Measurements from ENCODE around the gene RBBP7.

Gene RBBP7

DNA sequence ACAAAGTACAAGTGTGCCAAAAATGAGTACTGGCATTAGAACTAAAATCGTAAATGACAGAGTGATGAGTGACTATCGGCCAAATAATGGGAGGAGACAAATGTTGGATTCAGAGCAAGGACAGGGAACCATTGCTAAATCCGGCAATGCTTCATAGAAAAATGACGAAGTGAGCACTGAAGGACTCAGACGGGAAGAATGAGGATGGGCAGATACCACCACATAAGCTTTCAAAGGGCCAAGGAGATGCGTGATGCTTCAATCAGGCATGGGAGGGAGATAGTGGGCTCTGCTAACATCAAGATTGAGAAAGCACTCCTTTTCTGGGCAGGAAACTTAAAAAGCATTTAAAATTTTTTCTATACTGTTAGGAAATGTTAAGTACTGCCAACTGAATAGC is 21.6 kb downstream of the RBBP7 start:
- H3K4me1 Mint-ChIP-seq (ENCODE audit: low read depth) = peaks cover 3% of the 10 kb centered on the region
- no peaks in the 10 kb centered on the region for H3K9me3 Mint-ChIP-seq
- no peaks in the 10 kb centered on the region for H3K27me3 Mint-ChIP-seq (ENCODE audit: low read depth)
- no peak overlapping the region for H3K4me3 Mint-ChIP-seq
- H3K27ac Mint-ChIP-seq = no peak overlapping the region
- peaks cover 30% of the 10 kb centered on the region for H3K36me3 Mint-ChIP-seq (ENCODE audit: low read depth)

DNA sequence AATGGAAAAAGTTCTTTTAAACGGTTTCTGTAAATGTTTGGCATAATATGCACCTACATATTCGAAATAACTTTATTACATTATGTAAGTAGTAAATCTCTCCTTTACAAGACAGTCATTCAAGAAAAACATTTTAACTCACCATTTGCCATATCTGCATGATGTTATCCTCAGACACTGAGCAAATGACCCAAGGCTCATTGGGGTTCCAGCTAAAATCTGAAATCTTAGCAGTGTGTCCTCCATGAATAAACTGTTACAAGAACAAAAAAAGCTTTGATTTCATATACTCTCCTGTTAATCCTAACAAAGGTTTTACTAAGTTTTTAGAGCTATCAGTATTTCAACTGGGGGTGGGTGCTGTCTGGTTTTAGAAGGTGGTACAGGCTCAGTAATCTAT is 24.5 kb downstream of the RBBP7 start:
- no peak overlapping the region for H3K27ac Mint-ChIP-seq
- H3K4me1 Mint-ChIP-seq (ENCODE audit: low read depth) = peaks cover 3% of the 10 kb centered on the region
- no peaks in the 10 kb centered on the region for H3K9me3 Mint-ChIP-seq
- H3K4me3 Mint-ChIP-seq = no peak overlapping the region
- peaks cover 16% of the 10 kb centered on the region for H3K36me3 Mint-ChIP-seq (ENCODE audit: low read depth)
- no peaks in the 10 kb centered on the region for H3K27me3 Mint-ChIP-seq (ENCODE audit: low read depth)

DNA sequence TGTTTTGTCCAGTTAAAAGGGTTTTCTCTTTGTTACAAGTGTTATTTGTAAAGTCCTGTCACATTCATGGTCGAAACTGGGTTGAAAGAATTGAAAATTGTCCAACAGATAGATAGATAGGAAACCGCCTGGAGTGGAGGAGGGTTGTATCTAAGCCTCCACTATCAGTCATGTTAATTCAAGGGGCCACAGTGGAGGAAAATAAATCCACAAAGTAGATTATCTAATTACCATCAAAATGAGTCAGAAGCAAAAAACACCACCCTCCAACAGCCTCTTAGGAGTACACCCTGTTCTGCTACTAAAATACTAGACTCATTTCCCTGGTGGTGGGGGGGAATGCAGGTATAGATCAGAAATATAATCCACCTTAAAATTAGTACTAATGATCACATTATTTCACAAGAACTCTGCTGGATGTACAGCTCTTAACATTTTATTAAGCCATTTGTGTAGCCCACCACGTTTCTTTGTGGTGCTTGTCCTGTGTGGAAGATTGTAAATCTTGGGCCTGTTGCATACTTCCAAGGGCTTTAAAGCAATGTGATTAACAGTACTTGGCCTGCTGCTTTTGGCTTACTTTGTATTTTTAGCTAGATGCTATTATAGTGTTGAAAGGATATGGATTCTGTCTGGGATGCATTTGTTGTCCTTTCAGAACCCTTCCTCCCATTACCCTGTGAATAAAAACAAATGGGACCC is 26.8 kb downstream of the RBBP7 start:
- H3K27me3 Mint-ChIP-seq (ENCODE audit: low read depth) = no peaks in the 10 kb centered on the region
- H3K36me3 Mint-ChIP-seq (ENCODE audit: low read depth) = peaks cover 8% of the 10 kb centered on the region
- peaks cover 3% of the 10 kb centered on the region for H3K4me1 Mint-ChIP-seq (ENCODE audit: low read depth)
- no peaks in the 10 kb centered on the region for H3K9me3 Mint-ChIP-seq
- no peak overlapping the region for H3K4me3 Mint-ChIP-seq
- no peak overlapping the region for H3K27ac Mint-ChIP-seq

DNA sequence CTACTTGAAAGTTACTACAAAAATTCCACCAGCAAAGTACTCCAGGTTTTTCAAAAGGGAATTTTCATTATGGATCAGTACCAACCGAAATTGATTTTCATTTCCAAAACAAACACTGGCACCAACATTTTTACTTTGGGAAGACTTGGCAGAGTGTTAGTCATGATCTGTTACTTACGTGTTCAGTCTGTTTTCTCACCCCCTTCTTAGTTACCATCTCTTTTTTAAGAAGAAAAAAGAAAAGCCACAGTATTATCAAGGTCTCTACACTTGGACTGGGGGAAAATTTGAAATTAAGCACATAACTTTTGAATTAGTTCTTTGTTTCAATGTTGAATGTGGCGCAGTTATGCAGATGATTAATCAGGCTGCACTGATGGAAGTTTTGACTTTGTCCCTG is 27.5 kb downstream of the RBBP7 start:
- Mint-ChIP-seq H3K27me3 (ENCODE audit: low read depth) (no peaks in the 10 kb centered on the region), H3K27ac (no peak overlapping the region), H3K36me3 (ENCODE audit: low read depth) (peaks cover 4% of the 10 kb centered on the region), H3K4me3 (no peak overlapping the region), H3K9me3 (no peaks in the 10 kb centered on the region), H3K4me1 (ENCODE audit: low read depth) (peaks cover 3% of the 10 kb centered on the region)

DNA sequence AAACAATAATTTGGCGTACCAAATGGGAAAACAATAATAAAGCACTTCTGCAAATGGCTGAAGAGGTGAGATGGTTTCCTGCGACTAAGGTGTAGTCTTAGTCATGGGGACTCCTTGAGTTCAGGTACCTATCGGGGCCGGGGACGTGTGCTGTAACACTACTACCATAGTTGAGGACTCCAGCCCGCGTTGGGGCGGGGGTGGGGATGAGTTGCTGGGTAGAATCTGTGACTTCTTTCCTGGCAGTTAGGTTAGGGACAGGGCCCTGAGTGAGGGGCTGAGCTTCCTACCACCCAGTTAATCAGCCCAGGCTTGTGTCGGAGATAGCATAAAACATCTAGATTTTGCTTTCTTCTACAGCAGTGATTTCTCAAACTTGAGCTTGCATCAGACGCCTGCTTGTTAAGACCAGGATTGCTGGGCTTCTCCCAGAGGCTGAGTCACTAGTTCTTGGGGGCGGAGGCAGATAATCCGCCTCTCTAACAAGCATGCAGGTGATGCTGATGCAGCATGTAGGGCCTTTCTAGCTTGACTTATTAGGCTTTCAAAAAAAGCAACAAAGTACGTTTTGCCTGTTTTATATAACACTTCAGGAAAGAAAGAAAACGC is 30.2 kb downstream of the RBBP7 start:
- Mint-ChIP-seq H3K27ac (no peak overlapping the region), H3K36me3 (ENCODE audit: low read depth) (no peaks in the 10 kb centered on the region)

DNA sequence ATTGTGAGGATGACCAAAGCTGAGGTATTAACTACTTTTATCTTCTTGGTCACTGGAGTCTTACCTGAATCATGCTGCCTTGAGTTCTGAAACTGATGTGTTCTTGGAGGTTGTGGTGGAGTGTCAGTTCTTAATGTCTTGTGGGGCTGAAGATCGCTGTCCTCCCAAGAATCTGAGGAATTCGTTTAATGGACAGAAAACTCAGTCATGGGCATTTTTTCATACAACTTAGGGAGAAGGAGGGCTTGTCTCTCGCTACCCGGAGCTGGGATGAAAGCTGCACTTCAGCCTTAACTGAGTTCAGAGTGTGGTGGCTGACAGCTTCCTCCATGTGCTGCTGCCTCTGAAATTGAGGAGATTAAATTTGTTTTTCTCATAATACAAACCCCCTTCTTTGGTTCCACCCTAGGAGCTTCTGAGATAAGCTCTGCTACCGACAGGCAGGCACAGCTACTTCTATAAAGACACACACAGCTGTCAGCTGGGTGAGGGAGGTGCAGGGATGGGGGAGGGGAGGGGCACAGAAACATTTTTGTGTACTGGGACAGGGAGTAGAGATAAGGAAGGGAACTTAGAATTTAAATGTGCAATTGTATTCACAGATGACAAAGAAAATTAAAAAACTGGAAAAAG is 30.8 kb downstream of the RBBP7 start:
- no peaks in the 10 kb centered on the region for H3K4me1 Mint-ChIP-seq (ENCODE audit: low read depth)
- no peaks in the 10 kb centered on the region for H3K9me3 Mint-ChIP-seq
- no peaks in the 10 kb centered on the region for H3K27me3 Mint-ChIP-seq (ENCODE audit: low read depth)
- no peak overlapping the region for H3K4me3 Mint-ChIP-seq
- H3K36me3 Mint-ChIP-seq (ENCODE audit: low read depth) = peaks cover 1% of the 10 kb centered on the region
- peak overlapping the region; percentile 26 for H3K27ac Mint-ChIP-seq

More for the DNA sequence above, 30.2 kb downstream of the RBBP7 start:
- H3K4me3 Mint-ChIP-seq = no peak overlapping the region
- H3K4me1 Mint-ChIP-seq (ENCODE audit: low read depth) = no peaks in the 10 kb centered on the region
- no peaks in the 10 kb centered on the region for H3K27me3 Mint-ChIP-seq (ENCODE audit: low read depth)
- H3K9me3 Mint-ChIP-seq = no peaks in the 10 kb centered on the region

DNA sequence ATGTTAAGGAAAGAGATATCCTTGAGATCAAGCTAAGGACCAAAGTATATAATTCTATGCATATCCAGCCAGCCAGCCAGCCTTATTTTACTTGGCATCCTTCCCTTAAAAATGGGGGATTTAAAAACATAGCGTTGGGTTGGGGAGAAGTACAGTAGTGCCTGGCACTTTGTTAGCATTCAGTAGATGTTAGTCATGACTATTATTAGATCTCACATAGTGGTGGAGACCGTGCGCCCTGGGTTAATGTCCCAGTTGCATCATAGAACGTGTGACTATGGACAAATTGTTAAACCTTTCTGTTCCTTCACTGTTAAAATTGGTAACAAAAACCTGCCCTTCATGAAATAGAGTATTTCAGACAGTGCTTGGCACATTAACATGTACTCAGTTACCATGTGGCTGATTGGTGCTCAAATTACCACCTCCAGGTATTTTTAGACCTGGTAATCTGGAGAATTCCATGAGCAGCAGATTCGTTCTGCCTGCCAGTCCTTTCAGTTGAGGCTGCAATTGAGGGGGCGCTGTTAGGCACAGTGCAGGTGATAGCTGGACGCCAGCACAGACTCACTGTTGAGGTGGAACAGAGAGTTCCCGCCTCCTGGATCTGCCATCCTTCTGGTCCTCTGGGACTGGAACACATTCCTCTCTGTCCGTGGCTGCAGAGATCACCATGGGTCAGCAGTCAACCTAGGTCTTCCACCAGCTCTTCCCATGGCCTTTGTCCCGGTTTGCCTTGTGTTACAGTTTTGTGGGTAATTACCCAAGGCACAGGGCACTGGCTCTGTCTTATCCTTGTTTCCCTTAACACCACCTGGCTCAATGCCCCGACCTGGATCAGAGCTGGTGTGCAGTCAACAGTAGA is 31.7 kb downstream of the RBBP7 start:
- no peak overlapping the region for H3K27ac Mint-ChIP-seq
- no peaks in the 10 kb centered on the region for H3K4me1 Mint-ChIP-seq (ENCODE audit: low read depth)
- H3K9me3 Mint-ChIP-seq = no peaks in the 10 kb centered on the region
- H3K27me3 Mint-ChIP-seq (ENCODE audit: low read depth) = no peaks in the 10 kb centered on the region
- no peak overlapping the region for H3K4me3 Mint-ChIP-seq
- peaks cover 2% of the 10 kb centered on the region for H3K36me3 Mint-ChIP-seq (ENCODE audit: low read depth)

DNA sequence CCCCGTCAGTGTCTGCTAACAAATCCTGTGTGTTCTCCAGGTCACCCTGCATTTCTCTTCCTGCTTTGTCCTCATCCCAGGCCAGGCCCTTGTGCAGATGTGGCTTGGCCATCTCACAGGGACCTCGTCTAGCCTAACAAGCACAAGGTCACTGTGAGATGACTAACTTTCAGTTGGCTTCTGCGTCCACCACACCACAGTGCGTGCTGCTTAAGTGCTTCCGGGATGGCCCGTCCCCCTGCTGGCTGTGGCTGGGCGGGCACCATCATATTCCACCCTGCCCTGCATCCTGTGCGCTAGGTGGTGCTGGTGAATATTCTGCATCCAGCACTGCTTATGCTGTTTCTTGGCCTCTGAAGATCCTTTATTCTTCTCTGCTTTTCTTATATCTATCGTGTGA is 33.8 kb downstream of the RBBP7 start:
- peak overlapping the region; percentile 36 for H3K27ac Mint-ChIP-seq

DNA sequence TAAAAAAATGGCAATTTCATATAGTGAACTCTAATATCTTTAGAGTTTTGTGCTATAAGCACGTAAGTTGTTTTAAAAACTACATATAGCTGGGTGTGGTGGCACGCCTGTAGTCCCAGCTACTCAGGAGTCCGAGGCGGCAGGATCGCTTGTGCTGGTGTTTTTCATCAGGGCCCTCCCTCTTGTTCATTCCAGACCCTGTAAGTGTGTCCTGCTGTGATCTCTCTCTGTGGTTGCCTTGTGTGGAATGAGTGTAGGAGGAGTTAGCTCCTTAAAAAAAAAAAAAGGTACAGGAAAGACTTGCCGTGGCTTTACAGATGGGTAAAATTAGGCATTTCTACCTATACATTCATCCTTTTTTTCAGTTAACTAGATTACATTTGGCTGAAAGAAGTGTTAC is 35.4 kb downstream of the RBBP7 start:
- peaks cover 2% of the 10 kb centered on the region for H3K4me1 Mint-ChIP-seq (ENCODE audit: low read depth)
- H3K36me3 Mint-ChIP-seq (ENCODE audit: low read depth) = peaks cover 7% of the 10 kb centered on the region
- no peak overlapping the region for H3K27ac Mint-ChIP-seq
- H3K27me3 Mint-ChIP-seq (ENCODE audit: low read depth) = no peaks in the 10 kb centered on the region
- H3K4me3 Mint-ChIP-seq = no peak overlapping the region
- no peaks in the 10 kb centered on the region for H3K9me3 Mint-ChIP-seq

More for the DNA sequence above, 33.8 kb downstream of the RBBP7 start:
- Mint-ChIP-seq H3K36me3 (ENCODE audit: low read depth) (peaks cover 7% of the 10 kb centered on the region), H3K9me3 (no peaks in the 10 kb centered on the region), H3K27me3 (ENCODE audit: low read depth) (no peaks in the 10 kb centered on the region), H3K4me3 (no peak overlapping the region), H3K4me1 (ENCODE audit: low read depth) (peaks cover 2% of the 10 kb centered on the region)

DNA sequence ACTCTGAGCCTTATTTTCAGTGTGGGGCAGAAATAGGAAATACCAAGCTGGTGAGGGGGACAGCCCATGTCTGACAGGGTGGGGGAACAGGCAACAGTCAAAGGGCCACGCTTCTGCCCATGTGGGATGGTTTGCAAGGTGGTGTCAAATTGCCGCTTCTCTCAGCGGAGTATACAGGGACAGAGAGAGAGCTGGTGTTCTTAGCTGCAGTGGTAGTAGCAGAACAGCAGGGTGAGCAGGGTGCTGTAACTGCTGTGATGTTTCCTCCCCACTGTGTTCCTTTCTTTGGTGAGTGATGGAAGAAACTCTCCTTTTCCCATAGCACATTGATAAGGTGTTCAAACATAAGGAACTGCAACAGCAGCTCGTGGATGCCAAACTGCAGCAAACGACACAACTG is 37.9 kb downstream of the RBBP7 start:
- H3K4me1 Mint-ChIP-seq (ENCODE audit: low read depth) = peaks cover 3% of the 10 kb centered on the region
- no peak overlapping the region for H3K4me3 Mint-ChIP-seq
- peaks cover 9% of the 10 kb centered on the region for H3K36me3 Mint-ChIP-seq (ENCODE audit: low read depth)
- H3K27me3 Mint-ChIP-seq (ENCODE audit: low read depth) = no peaks in the 10 kb centered on the region
- H3K9me3 Mint-ChIP-seq = no peaks in the 10 kb centered on the region
- no peak overlapping the region for H3K27ac Mint-ChIP-seq

DNA sequence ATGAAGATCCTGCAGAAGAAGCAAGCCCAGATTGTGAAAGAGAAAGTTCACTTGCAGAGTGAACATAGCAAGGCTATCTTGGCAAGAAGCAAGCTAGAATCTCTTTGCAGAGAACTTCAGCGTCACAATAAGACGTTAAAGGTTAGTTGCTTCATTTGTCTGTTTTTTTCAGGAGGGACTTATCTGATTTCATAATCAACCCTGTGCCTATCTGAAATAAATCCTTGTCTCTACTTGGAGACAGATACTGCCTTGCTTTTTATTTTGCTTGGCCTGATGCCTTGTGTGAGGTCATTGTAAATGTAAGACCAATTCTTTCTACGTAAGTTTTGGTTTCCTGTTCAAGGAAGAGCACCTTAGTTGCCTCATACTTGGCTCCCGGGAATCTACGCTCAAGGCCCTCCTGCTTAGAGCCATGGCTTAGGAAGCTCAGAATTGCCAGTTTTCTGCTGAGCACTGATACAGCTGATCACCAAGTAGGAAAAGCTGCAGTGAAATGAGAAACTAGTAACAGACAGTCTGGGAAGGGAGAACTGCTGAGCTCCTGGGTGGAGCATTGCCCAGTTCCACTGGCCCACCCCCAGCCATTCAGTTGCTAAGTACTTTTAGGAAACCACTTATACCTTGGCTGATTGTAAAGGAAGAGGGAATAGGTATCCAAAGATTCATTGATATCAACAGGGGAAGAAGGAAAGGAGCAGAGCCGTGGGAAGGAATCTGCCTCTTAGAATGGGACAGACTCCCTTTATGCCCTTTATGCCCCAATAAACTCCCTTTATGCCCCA is 41.8 kb downstream of the RBBP7 start:
- Mint-ChIP-seq H3K27ac (no peak overlapping the region), H3K9me3 (no peaks in the 10 kb centered on the region), H3K36me3 (ENCODE audit: low read depth) (peaks cover 9% of the 10 kb centered on the region)

DNA sequence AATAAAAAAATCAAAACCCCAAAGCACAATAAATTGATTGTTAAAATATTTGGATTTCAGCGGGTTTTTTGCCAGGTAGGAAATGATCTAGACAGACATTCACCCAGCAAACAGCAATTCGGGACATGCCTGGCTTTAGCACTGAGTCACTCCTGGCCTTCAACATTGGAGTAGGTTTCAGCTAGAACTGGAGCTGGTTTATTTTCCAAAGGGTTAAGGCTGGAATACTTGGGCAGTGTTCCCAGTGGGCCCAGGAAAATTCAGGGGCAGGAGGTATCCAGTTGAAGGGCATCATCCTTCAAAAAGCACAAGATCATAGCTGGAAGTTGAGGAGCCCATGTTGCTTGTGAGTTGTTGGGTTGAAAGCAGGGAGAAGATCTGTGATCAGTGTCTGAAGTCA is 42.9 kb downstream of the RBBP7 start:
- no peak overlapping the region for H3K4me3 Mint-ChIP-seq
- no peaks in the 10 kb centered on the region for H3K27me3 Mint-ChIP-seq (ENCODE audit: low read depth)
- H3K27ac Mint-ChIP-seq = no peak overlapping the region
- no peaks in the 10 kb centered on the region for H3K9me3 Mint-ChIP-seq
- peaks cover 7% of the 10 kb centered on the region for H3K4me1 Mint-ChIP-seq (ENCODE audit: low read depth)
- H3K36me3 Mint-ChIP-seq (ENCODE audit: low read depth) = peaks cover 9% of the 10 kb centered on the region

More for the DNA sequence above, 41.8 kb downstream of the RBBP7 start:
- peaks cover 7% of the 10 kb centered on the region for H3K4me1 Mint-ChIP-seq (ENCODE audit: low read depth)
- H3K27me3 Mint-ChIP-seq (ENCODE audit: low read depth) = no peaks in the 10 kb centered on the region
- no peak overlapping the region for H3K4me3 Mint-ChIP-seq

DNA sequence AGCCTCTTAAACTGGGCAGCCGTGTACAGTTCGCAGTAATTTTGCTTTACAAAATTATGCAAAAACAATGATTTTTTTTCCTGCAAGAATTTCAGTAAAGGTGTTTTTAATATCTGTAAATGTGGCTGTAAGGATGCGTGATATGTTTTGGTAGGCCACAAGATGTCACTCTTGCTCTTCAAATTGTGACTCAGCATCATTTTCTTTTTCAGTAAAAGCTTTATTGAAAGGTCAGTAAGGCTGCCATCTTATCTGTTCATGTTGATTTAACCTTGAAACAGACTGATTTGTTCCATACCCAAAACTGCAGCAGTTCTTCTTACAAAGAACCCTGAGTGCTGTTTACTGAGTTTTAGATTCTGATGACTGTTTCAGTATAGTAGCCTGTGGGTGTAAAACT is 44.0 kb downstream of the RBBP7 start:
- no peak overlapping the region for H3K4me3 Mint-ChIP-seq
- no peak overlapping the region for H3K27ac Mint-ChIP-seq
- H3K9me3 Mint-ChIP-seq = no peaks in the 10 kb centered on the region
- no peaks in the 10 kb centered on the region for H3K27me3 Mint-ChIP-seq (ENCODE audit: low read depth)
- peaks cover 6% of the 10 kb centered on the region for H3K4me1 Mint-ChIP-seq (ENCODE audit: low read depth)
- H3K36me3 Mint-ChIP-seq (ENCODE audit: low read depth) = peaks cover 7% of the 10 kb centered on the region
